Stimulated activated CD8-positive, alpha-beta memory T cell treated with anti-CD3 and anti-CD28 coated beads, Interleukin-15, amount 100 ng/mL, for 4 hours (primary cell): ENCODE measurements around the gene SAMD11.

Experiments used
- DNase-seq, 2 donors: peaks; one replicate each; pipeline ENCODE4 v3.0.0-alpha.2; 2020; ENCODE audit warnings: low read depth in 2 of 2

SAMD11 gene

DNA sequence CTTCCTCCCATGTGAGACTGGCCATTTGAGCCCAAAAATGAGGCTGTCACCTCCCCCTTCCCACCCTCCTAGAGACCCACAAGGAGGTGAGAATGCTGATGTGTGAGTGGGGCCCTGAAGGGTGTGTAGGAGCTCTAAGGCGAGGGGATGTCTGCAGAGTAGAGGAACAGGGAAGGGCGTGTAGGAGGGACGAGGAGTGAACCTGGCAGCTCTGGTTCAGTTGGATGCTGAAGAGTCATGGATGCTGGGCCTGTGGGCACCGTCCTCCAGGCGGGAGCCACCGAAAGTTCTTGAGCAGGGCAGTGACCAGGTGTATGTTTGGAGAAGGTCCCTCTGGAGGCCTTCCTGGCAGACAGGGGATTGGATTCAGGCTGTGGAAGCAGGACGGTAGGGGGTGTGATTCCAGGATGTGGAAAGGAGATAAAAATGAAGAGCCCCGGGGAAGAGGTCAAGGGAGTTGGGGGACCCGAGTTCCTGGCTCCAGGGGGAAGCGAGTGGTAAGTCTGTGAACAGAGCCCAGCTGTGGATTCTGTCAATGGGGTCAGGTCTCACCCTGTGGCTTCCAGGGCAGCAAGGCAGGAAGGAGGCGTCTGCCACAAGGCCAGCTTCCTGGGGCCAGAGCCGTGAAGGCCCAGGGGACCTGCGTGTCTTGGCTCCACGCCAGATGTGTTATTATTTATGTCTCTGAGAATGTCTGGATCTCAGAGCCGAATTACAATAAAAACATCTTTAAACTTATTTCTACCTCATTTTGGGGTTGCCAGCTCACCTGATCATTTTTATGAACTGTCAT is 7.9 kb downstream of the SAMD11 start:
- DNase-seq: no peak

DNA sequence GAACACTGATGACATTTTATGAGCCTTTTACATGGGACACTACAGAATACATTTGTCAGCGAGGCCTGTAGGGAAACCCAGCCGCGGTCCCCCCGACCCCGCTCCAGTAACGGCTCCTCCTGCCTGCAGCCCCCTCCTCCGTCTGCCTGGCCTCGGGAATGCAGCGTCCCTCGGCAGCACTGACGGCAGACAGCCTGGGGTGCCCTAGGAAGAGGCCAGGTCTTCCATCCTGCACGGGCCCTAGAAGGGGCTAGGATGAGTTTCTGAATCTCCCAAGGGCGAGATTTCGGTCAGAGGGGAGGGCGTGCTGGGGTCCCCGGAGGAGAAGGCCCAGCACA is 8.4 kb downstream of the SAMD11 start:
- DNase-seq: no peak

DNA sequence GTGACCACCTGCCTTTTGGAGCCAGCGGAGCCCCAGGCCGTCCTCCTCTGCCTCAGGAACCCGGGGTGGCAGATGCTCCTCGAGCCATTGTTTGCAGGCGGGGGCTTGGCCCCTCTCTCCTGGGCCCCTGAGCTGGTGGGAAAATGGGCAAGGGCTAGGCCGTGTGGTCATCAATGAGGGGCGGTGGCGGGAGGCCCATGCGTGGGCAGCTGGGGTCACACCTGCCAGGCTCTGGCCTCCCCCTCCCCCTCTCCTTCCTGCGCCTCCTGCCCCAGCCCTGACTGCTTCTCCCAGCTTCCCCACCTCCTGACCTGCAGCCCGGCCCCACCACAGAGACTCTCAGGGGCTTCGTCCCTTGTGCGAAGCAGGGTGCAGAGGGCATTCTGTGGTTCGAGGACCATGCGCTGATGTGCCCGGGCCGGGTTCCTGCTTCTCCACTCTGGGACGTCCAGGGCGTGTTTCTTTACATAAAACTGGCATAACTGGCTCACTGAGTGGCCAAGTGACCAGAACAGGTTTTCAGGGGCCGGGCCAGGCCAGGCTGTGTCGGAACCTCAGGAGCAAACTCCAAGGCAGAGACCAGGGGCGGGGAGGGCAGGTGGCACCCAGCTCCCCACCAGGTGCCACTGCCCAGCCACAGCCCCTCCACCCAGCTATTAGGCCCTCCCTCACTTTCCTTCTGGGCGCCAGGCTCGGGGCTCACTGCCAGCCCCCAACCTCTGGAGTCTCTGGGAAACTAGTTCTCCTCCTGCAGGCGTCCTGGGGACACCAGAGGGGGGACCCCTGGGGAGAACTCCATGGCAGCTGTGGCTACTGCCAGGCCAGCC is 9.3 kb downstream of the SAMD11 start:
- DNase-seq: no peak

DNA sequence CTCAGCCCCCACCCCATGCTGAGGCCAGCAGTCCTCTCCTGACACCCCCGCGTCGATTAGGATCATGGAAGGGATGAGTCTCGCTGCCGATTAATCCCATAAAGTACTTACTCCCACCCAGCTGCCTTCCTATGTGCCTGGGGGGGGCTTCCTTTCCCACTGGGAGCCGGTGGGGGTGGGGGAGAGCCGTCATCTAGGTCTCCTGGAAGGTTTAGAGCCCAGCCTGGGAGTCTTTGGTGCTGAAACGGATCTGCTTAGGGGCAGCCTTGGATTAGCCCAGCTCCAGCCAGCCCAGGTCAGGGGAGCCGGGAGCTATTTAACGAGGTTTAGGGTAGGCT is 9.8 kb downstream of the SAMD11 start:
- DNase-seq: no peak

DNA sequence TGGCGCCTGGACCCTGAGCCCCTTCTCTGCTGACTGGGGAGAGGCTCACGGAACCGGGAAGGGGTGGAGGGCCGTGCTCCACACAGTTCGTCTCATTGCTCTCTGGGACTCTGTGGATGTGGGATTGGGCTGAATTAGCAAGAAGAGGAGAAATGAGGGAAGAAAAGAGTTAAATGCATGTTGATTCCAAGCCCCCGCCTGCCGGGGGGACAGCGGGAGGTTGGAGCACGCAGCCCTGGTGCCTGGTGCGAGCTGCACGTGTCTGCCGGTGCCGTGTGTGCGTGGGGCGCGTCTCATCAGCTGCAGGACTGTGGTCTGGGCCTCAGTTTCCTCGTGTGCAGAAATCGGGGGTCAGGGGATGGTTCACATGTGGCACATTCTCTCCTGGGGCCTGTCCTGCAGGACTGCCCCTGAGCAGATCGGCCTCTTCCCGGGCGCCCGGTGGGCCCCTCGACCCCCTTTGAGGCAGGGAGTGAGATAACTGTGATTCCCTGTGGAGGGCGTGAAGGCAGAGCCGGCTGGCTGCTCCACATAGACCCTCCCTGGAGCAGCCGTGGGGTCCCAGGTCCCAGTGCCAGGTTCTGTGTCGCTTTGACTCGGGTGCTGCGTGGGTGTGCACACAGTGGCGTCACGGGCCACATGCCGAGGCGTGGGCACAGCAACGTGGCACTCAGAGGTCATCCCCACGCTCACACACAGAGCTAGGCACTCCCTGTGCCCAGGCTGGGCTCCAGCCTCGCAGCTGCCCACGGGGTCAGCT is 11.4 kb downstream of the SAMD11 start:
- no peak for DNase-seq

DNA sequence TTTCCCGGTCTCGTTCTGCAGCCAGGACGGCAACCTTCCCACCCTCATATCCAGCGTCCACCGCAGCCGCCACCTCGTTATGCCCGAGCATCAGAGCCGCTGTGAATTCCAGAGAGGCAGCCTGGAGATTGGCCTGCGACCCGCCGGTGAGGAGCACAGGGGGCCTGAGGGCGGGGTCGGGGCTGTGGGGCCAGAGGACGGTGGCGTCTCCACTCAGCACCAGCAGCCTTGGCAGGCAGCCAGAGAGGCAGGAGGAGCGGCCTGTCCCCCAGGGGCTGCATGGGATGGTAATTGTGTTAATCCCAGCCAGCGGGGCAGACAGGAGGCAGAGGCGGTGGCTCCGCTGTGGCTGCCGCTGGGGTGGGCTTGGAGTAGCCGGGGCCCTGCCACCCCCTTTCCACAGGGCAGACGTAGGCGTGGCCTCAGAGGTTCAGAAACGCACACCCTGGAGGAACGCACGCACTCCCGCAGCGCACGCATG is 12.1 kb downstream of the SAMD11 start:
- no peak for DNase-seq

DNA sequence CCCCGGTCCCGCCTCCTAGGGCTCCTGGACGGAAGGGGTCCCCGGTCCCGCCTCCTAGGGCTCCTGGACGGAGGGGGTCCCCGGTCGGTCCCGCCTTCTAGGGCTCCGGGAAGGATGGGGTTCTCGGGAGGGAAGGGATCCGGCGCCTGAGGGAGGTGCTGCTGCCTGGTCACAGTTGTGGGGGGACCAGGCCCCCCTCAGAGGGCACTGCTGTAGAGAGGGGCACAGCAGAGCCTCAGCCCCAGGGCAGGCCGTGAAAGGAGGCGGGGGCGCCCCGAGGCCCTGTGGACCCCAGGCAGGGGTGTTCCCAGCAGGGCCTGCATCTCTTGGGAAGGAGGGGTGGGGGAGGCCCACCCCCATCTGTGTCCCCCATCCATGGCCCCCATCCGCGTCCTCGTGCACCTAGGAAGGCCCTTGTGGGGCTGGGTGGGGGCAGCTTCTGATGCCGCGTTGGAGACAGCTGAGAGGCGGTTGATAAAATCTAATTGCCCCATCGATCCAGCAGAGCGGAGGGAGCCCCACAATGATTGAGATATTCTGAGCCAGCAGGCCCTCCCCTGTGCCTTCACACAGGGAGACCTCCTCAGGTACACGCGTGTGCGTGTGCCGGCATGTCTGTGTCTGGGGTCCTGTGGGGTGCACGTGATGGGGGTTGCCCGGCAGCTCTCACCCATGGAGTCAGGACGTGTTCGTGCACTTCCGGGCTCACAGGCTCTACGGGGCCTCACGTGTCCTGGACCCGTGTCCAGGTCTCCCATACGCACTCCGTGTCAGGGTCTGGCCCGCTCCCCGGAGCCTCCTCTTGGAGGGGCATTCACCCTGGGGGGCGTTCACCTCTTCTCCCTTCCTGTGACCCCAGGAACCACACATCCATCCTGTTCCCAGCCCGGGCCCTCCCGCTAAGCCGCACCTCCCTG is 12.9 kb downstream of the SAMD11 start:
- no peak for DNase-seq

DNA sequence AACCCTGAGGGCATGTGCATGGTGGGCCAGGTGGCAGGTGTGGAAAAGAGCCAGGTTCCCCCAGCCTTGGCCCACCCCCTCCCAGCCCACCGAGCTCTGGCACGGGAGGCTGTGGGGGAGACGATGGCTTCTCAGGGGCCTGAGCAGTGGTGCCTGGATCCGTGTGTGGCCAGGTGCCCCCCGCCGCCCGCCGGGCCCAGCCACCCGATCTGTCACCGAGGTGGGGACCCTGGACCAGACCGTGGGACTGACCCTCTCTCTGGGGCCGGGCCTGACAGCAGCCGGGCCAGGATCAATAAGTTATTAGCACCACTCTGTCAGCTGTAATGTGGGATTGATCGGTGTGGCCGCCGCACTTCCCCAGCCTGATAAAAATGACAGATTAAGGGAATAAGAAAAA is 13.8 kb downstream of the SAMD11 start:
- no peak for DNase-seq

DNA sequence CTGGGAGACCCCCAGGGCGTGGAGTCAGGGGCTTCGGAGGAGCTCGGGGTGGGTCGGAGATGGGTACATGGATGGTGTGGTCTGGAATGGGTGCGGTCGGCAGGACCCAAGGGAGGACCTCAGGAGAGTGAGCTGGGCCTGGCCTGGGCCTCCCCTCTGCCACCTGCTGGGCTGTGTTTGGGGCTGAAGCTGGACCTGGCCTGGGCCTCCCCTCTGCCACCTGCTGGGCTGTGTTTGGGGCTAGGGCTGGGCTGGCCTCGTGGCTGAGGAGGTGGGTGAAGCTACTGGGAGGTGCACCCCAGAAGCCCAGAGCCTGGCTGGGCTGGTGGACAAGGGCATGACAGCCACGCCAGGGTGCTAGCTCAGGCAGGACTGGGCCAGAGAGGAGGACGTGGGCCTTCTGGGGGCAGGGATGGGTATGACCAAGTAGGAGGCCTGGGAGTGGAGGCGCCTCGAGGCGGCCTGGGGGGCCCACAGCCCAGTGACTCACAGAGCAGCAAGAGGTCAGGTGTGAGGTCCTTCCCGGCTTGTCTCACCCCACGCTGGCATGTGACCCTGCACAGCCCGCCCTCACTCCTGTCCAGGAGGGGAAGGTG is 14.5 kb downstream of the SAMD11 start:
- no peak for DNase-seq

DNA sequence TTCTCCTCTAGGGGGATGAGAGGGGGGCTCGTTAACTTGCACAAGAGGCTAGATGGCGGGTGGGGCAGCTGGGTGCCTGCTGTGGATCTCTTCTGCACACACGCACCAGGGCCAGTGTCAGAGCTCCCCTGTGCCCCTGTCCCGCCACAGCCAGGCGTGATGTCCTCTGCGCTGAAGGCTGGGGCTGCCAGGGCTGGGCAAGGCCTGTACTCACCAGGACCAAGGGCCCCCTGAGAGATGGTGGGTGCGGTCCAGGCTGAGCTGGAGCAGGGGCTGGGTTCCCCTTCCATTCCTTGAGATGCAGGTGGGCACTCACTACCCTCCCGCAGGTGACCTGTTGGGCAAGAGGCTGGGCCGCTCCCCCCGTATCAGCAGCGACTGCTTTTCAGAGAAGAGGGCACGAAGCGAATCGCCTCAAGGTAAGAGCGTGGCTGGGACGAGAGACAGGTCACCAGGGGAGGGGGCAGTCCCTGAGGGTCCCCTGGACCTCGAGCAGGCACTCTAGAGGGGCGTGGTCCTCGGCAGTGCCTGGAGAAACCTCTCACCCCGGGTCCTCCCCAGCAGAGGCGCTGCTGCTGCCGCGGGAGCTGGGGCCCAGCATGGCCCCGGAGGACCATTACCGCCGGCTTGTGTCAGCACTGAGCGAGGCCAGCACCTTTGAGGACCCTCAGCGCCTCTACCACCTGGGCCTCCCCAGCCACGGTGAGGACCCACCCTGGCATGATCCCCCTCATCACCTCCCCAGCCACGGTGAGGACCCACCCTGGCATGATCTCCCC is 15.2 kb downstream of the SAMD11 start:
- no peak for DNase-seq

DNA sequence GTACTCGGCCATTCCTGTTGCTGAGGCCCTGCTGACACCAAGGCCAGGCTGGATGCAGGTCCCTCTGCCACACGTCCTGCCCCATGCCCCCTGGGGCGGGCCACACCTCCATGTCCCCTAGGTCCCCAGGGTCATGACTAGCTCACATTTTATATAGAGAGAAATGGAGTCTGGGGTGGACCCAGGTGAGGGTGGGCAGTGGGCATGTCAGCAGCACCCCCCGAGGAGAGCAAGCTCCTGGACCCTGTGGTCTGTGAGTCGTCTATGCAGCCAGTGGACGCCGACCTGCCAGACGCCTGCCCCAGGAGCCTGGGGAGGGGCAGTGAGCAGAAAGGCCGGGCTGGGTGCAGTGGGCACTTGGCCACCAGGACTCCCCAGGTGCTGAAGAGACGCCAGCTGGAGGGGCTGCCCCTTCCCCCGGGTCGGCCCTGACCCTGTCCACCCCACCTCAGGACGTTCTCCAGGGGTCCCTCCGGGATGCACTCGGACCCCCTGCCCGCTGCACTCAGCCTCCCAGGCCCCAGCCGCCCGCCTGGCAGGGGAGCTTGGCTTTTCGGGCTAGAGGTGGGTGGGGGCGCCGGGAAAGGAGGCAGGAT is 15.9 kb downstream of the SAMD11 start:
- DNase-seq: no peak

DNA sequence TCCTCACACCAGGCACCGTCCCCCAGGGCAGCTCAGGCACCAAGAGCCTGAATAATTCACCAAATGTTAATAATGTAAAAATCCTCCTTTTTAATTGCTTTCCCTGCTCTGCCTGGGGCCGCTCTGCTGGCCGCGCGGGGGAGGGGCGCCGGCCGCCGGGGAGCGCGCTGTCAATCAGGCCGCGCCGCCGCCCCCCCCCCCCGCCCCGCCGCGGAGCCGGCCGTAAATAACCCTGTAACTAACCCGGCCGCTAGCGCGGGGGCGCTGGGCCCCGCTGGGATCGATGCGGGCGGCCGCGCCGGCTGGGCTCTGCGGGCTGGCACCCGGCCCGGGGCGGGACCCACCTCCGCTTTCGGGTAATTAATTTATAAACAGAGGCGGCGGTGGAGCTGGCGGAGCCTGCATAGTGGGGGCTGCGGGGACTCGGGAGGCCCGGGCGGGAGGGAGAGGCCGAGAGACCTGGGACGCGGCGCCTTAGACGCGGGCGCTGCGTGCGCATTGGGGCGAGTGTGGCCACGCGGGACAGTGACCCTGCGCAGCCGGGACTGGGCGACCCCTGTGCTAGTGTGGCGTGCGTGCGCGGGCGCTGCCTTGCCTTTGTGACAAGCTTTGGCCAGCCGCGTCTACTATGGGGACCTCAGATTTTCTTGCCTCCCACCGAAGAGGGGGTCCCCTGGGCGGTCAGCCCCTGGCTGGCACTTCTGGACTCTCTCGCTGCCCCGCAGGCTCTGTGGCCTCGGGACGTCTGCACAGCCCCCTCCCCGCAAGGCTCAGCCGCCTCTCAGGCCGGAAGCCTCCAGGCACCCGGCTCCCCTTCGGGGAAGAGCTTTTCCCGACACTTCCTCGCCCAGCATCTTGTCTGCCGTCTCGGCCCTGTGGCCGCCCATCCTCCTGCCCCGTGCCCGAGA is 16.6 kb downstream of the SAMD11 start:
- no peak for DNase-seq

DNA sequence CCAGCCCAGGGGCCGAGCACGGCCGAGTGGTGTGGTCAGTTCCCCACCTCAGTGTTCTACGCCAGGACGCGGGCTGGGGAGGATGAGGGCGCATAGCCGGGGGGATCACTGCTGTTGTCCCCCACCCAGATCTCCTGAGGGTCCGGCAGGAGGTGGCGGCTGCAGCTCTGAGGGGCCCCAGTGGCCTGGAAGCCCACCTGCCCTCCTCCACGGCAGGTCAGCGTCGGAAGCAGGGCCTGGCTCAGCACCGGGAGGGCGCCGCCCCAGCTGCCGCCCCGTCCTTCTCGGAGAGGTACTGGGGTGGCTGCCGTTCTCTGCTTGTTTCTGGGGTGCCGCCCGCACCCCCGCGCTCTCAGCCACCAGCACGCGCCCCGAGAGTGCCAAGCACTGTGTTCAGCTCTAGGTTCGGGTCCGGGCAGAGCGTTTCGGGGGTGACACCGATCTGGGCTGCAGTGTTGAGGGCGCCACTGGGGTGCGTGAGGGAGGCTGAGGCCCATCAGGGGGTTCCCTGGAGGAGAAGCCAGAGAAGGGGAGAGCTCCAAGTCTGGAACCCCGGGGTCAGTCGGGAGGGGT is 17.4 kb downstream of the SAMD11 start:
- DNase-seq: no peak

DNA sequence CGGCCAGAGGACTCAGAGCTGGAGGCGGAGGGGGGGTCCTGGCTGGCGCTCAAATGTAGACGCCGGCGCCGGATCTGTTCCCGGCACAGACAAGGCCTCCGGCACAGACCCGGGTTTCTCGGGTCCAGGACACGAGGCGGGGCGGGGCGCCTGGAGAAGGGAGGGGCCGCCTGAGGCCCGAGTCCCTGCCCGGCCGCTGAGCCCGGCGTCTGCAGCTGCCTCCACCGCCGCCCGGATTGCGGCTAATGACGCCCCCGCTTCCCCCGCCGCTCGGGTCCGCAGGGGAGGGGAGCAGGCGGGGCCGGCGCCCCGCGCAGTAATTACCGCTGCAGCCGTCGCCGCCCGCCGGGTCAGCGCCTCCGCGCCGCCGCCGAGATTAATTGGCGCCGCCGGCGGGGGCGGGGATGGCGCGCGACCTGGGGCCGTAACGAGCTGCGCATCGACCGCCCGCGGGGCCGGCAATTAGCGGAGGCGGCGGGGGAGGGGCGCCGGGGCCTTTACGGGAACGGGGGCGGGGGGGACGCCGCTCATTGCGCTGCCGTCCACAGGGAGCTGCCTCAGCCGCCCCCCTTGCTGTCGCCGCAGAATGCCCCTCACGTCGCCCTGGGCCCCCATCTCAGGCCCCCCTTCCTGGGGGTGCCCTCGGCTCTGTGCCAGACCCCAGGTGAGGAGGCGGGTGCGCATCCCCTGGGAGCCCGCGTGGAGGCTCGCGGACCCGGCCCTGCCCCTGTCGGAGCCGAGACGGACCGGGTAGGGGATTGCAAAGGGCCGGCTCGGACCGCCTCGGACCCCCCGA is 18.1 kb downstream of the SAMD11 start:
- no peak for DNase-seq

DNA sequence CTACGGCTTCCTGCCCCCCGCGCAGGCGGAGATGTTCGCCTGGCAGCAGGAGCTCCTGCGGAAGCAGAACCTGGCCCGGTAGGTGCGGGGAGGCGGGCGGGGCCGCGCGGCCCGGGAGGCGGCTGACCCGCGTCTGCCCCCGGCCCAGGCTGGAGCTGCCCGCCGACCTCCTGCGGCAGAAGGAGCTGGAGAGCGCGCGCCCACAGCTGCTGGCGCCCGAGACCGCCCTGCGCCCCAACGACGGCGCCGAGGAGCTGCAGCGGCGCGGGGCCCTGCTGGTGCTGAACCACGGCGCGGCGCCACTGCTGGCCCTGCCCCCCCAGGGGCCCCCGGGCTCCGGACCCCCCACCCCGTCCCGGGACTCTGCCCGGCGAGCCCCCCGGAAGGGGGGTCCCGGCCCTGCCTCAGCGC is 18.7 kb downstream of the SAMD11 start:
- no peak for DNase-seq

DNA sequence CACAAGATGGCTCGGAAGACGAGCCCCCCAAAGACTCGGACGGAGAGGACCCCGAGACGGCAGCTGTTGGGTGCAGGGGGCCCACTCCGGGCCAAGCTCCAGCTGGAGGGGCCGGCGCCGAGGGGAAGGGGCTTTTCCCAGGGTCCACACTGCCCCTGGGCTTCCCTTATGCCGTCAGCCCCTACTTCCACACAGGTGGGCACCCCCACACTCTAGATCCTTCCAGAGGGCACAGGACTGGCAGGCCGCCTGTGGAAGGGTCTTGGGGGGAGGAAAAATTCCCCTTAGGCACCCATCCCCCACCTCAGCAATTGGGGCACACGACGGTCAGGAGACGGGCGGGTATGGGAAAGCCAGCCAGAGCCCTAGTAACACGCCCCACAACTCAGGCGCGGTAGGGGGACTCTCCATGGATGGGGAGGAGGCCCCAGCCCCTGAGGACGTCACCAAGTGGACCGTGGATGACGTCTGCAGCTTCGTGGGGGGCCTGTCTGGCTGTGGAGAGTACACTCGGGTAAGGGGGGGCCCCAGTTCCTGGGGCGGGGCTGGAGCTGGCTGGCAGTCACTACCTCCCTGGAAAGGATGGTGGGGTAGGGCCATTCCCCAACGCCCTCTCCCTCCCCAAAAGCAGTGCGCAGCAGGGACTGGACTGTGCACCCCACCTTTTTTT is 19.3 kb downstream of the SAMD11 start:
- DNase-seq: no peak
